GM23338 (cell line): ENCODE data around the gene ZNF77. TPM values are rescaled to one million over a fixed set of nuclear protein-coding genes. Genes with fewer than 3 reads are reported as not detected.
"Not testable (repeated sequence)": the region's sequence is repeated elsewhere in the genome, so short reads cannot be mapped to it uniquely, and the experiment has no call there.

Source experiments
- ATAC-seq: fragments of 200-7000 bp; cut with Tn5 transposase; 3 replicates; pipeline ENCODE4 v1.9.1; 2020
- DNase-seq: peaks from one replicate; pipeline ENCODE4 v3.0.0-alpha.2; 2015; ENCODE audit warnings: low spot score
- H2AFZ ChIP-seq: fragments of 200-600 bp; sonication (generic); 2 replicates; pipeline ENCODE4 v1.8.0; 2016; ENCODE audit warnings: antibody characterized with exemption, mild to moderate bottlenecking, moderate library complexity
- H3F3A ChIP-seq: fragments of 200-600 bp; sonication (generic); replicated peaks from 2 replicates; pipeline ENCODE4 v1.8.0; 2017; ENCODE audit warnings: antibody characterized with exemption, mixed run types, low read depth
- H3K27ac ChIP-seq: fragments of 200-600 bp; sonication (generic); 2 replicates; pipeline ENCODE4 v1.6.1; 2016; ENCODE audit warnings: low read depth
- H3K27me3 ChIP-seq: fragments of 200-600 bp; sonication (generic); 2 replicates; pipeline ENCODE4 v1.8.0; 2016; ENCODE audit warnings: mild to moderate bottlenecking, mixed run types, moderate library complexity; ENCODE audit not compliant: insufficient read depth
- H3K36me3 ChIP-seq: fragments of 200-600 bp; sonication (generic); 2 replicates; pipeline ENCODE4 v1.8.0; 2016; ENCODE audit warnings: mild to moderate bottlenecking; ENCODE audit not compliant: insufficient read depth
- H3K4me1 ChIP-seq: fragments of 200-600 bp; sonication (generic); 2 replicates; pipeline ENCODE4 v1.8.0; 2016; ENCODE audit warnings: mild to moderate bottlenecking, moderate library complexity; ENCODE audit not compliant: insufficient read depth
- H3K4me2 ChIP-seq: fragments of 200-600 bp; sonication (generic); 2 replicates; pipeline ENCODE4 v1.7.1; 2017; ENCODE audit warnings: mixed run types
- H3K4me3 ChIP-seq: fragments of 200-600 bp; sonication (generic); 2 replicates; pipeline ENCODE4 v1.6.1; 2016; ENCODE audit warnings: mixed run types
- H3K79me2 ChIP-seq: fragments of 200-600 bp; sonication (generic); replicated peaks from 2 replicates; pipeline ENCODE4 v1.8.0; 2017; ENCODE audit warnings: mild to moderate bottlenecking; ENCODE audit not compliant: insufficient read depth
- H3K9me2 ChIP-seq: fragments of 200-600 bp; sonication (generic); 2 replicates; pipeline ENCODE4 v1.8.0; 2017; ENCODE audit not compliant: insufficient read depth
- H4K20me1 ChIP-seq: fragments of 200-600 bp; sonication (generic); replicated peaks from 2 replicates; pipeline ENCODE4 v1.8.0; 2017; ENCODE audit warnings: mild to moderate bottlenecking; ENCODE audit not compliant: insufficient read depth
- H3K27ac Mint-ChIP-seq: 2 replicates; pipeline ENCODE4 v1.8.0; 2020; ENCODE audit warnings: inconsistent platforms, mild to moderate bottlenecking, moderate library complexity, mixed read lengths
- H3K27me3 Mint-ChIP-seq: 3 replicates; pipeline ENCODE4 v1.8.0; 2022; ENCODE audit warnings: low read depth, mild to moderate bottlenecking, moderate library complexity, mixed read lengths, inconsistent platforms; ENCODE audit not compliant: insufficient read depth, poor library complexity
- H3K36me3 Mint-ChIP-seq: 3 replicates; pipeline ENCODE4 v1.8.0; 2021; ENCODE audit warnings: low read depth, mild to moderate bottlenecking, inconsistent platforms, moderate library complexity, mixed read lengths
- H3K4me1 Mint-ChIP-seq: 3 replicates; pipeline ENCODE4 v1.8.0; 2020; ENCODE audit warnings: mild to moderate bottlenecking, inconsistent platforms, mixed read lengths
- H3K4me3 Mint-ChIP-seq: 3 replicates; pipeline ENCODE4 v1.8.0; 2021; ENCODE audit warnings: moderate library complexity, mild to moderate bottlenecking, inconsistent platforms, mixed read lengths
- H3K9me3 Mint-ChIP-seq: 3 replicates; pipeline ENCODE4 v1.8.0; 2020; ENCODE audit warnings: moderate library complexity, mild to moderate bottlenecking, inconsistent platforms, mixed read lengths
- CREB1 ChIP-seq: fragments of 250-450 bp; sonication (Bioruptor Pico); IDR thresholded peaks from 2 replicates; pipeline ENCODE4 v1.5.0; 2020; ENCODE audit warnings: low read depth, mild to moderate bottlenecking, moderate library complexity
- CTCF ChIP-seq, 2 experiments: fragments of 200-600 bp in 1 of 2; sonication (generic) in 1 of 2; conservative IDR thresholded peaks; 2 replicates each; pipeline versions ENCODE4 v1.5.1 to v1.6.1; 2016 to 2017; ENCODE audit warnings: antibody characterized with exemption in 2 of 2, low read depth in 2 of 2, mild to moderate bottlenecking in 2 of 2, moderate library complexity in 1 of 2
- EZH2 ChIP-seq: fragments of 200-600 bp; sonication (generic); IDR thresholded peaks from one replicate; pipeline ENCODE4 v1.8.0; 2017; ENCODE audit warnings: antibody characterized with exemption, mild to moderate bottlenecking, low read depth; ENCODE audit not compliant: unreplicated experiment
- EZH2phosphoT487 ChIP-seq: fragments of 200-600 bp; sonication (generic); IDR thresholded peaks from one replicate; pipeline ENCODE4 v1.8.1; 2018; ENCODE audit warnings: antibody characterized with exemption; ENCODE audit not compliant: unreplicated experiment
- JUNB ChIP-seq: IDR thresholded peaks from one replicate; pipeline ENCODE4 v1.6.1; 2016; ENCODE audit warnings: antibody characterized with exemption; ENCODE audit not compliant: unreplicated experiment
- NANOG ChIP-seq: IDR thresholded peaks from 2 replicates; pipeline ENCODE4 v1.6.1; 2016; ENCODE audit warnings: antibody characterized with exemption, borderline replicate concordance
- REST ChIP-seq: IDR thresholded peaks from one replicate; pipeline ENCODE4 v1.6.1; 2018; ENCODE audit warnings: antibody characterized with exemption; ENCODE audit not compliant: unreplicated experiment
- STAT1 ChIP-seq: IDR thresholded peaks from one replicate; pipeline ENCODE4 v1.6.1; 2016; ENCODE audit warnings: antibody characterized with exemption; ENCODE audit not compliant: unreplicated experiment
- ZNF114 ChIP-seq: fragments of 250-450 bp; sonication (Bioruptor Pico); IDR thresholded peaks from 2 replicates; pipeline ENCODE4 v1.5.0; 2020; ENCODE audit warnings: mild to moderate bottlenecking, moderate library complexity
- polyA plus RNA-seq: library from polyadenylated mRNA; unstranded; fragments of >200 nt; fragmentation: Nextera tagmentation; extraction: Ambion mirVana; gene quantifications from 2 replicates; pipeline ENCODE4 v1.2.1, GENCODE V29; 2016
- total RNA-seq: library from RNA; depleted of rRNA; stranded (reverse); fragments of >200 nt; shearing (Covaris generic); gene quantifications from 2 replicates; pipeline ENCODE4 v1.2.3, GENCODE V29; 2014

Gene ZNF77
- total and polyA plus RNA-seq, 2 experiments from 2014 or later: 3.3 to 4.5 TPM

- peak; percentile 44 for ATAC-seq
- no peak overlapping the region for H3K4me3 Mint-ChIP-seq
Observed at GRCh38 chr19:2992958-2993357, 48.2 kb upstream of the ZNF77 start.

GRCh38 chr19:2992333-2992732, 47.6 kb upstream of the ZNF77 start:
- not testable (repeated sequence) for H3K27ac ChIP-seq, H3K4me1 Mint-ChIP-seq, H3K4me3 Mint-ChIP-seq, H4K20me1 ChIP-seq, H3K9me3 Mint-ChIP-seq, H3K4me3 ChIP-seq, H3K27me3 ChIP-seq, H3K9me2 ChIP-seq, H3K4me2 ChIP-seq, H3K36me3 ChIP-seq, H3K4me1 ChIP-seq, ATAC-seq, H2AFZ ChIP-seq, H3K79me2 ChIP-seq, H3K27me3 Mint-ChIP-seq, DNase-seq, H3K27ac Mint-ChIP-seq, H3K36me3 Mint-ChIP-seq, H3F3A ChIP-seq

More at GRCh38 chr19:2992958-2993357, 48.2 kb upstream of the ZNF77 start:
- no peaks in the 10 kb centered on the region; the same call in 2 of the 3 replicates for H3K9me3 Mint-ChIP-seq
- peaks cover 8% of the 10 kb centered on the region for H3K27me3 Mint-ChIP-seq
- H3K79me2 ChIP-seq: no peaks in the 10 kb centered on the region
- H3K27ac Mint-ChIP-seq: no peak overlapping the region
- H3K4me1 ChIP-seq: no peaks in the 10 kb centered on the region; the same call in none of the 2 replicates
- no peaks in the 10 kb centered on the region for H3K9me2 ChIP-seq
- H3K36me3 ChIP-seq: no peaks in the 10 kb centered on the region
- no peaks in the 10 kb centered on the region for H3K36me3 Mint-ChIP-seq
- peaks cover 6% of the 10 kb centered on the region; the same call in 1 of the 3 replicates for H3K4me1 Mint-ChIP-seq
- TF ChIP-seq REST (no peak), CREB1 (CRISPR knock-in tag) (no peak)
- H4K20me1 ChIP-seq: no peaks in the 10 kb centered on the region
- H3K4me3 ChIP-seq: no peak overlapping the region
- H2AFZ ChIP-seq: peak overlapping the region; percentile 76
- no peak overlapping the region for H3K27ac ChIP-seq
- H3K4me2 ChIP-seq: no peak overlapping the region
- no peaks in the 10 kb centered on the region for H3F3A ChIP-seq
- no peaks in the 10 kb centered on the region for H3K27me3 ChIP-seq
- DNase-seq: no peak

GRCh38 chr19:2989236-2989946, 44.6 kb upstream of the ZNF77 start:
- peaks cover 10% of the 10 kb centered on the region; the same call in 1 of the 2 replicates for H3F3A ChIP-seq
- no peak for ATAC-seq
- peaks cover 15% of the 10 kb centered on the region for H3K4me1 Mint-ChIP-seq
- H3K79me2 ChIP-seq: no peaks in the 10 kb centered on the region
- H3K36me3 Mint-ChIP-seq: no peaks in the 10 kb centered on the region
- DNase-seq: no peak
- H2AFZ ChIP-seq: no peak overlapping the region
- H3K4me1 ChIP-seq: peaks cover 16% of the 10 kb centered on the region
- no peak overlapping the region for H3K4me2 ChIP-seq
- peaks cover 10% of the 10 kb centered on the region for H3K27me3 Mint-ChIP-seq
- no peak overlapping the region for H3K4me3 ChIP-seq
- no peak overlapping the region for H3K27ac Mint-ChIP-seq
- H3K9me3 Mint-ChIP-seq: no peaks in the 10 kb centered on the region
- no peaks in the 10 kb centered on the region for H3K27me3 ChIP-seq
- no peak overlapping the region for H3K4me3 Mint-ChIP-seq
- no peaks in the 10 kb centered on the region for H3K36me3 ChIP-seq
- H4K20me1 ChIP-seq: no peaks in the 10 kb centered on the region
- H3K27ac ChIP-seq: no peak overlapping the region
- no peaks in the 10 kb centered on the region for H3K9me2 ChIP-seq
- TF ChIP-seq STAT1: no peak
- TF ChIP-seq JUNB: no peak
- TF ChIP-seq CREB1 (CRISPR knock-in tag): no peak
- TF ChIP-seq EZH2: no peak
- no peak for TF ChIP-seq REST
- no peak for TF ChIP-seq EZH2phosphoT487
- no peak for TF ChIP-seq NANOG
- no peak for TF ChIP-seq CTCF (conservative IDR thresholded peaks at IDR 0.05; ENCODE audit: low read depth in 2 of 2)
- TF ChIP-seq ZNF114 (CRISPR knock-in tag): no peak
